ENCODE results near the gene NME9.

GRCh38 chr3:138351916-138352550 is 22.4 kb upstream of the NME9 start:
- TF ChIP-seq CTCF (IDR thresholded peaks at IDR 0.05) (no peak), POLR2A (IDR thresholded peaks at IDR 0.05) (no peak), EP300 (IDR thresholded peaks at IDR 0.05) (no peak)

Data from tibial nerve (tissue), 4 donors.